GM18499 (cell line): ENCODE data around the gene ELF2.
"Not testable (repeated sequence)": the region's sequence is repeated elsewhere in the genome, so short reads cannot be mapped to it uniquely, and the experiment has no call there.

Experiments
- ATAC-seq: cut with Tn5 transposase; IDR thresholded peaks from one replicate; pipeline ENCODE4 v1.9.1; 2021; ENCODE audit warnings: moderate number of reproducible peaks; ENCODE audit not compliant: insufficient read depth, unreplicated experiment

Gene ELF2

GRCh38 chr4:139083607-139083955, 93.4 kb downstream of the ELF2 start:
- peak; percentile 8 for ATAC-seq

- peak; percentile 94 for ATAC-seq
Measured at GRCh38 chr4:139082750-139083606, 94.0 kb downstream of the ELF2 start.

GRCh38 chr4:139078926-139079325, 98.1 kb downstream of the ELF2 start:
- ATAC-seq, result no peak

- ATAC-seq, result no peak
Measured at GRCh38 chr4:139077567-139078355, 99.3 kb downstream of the ELF2 start.

GRCh38 chr4:139076016-139076744, 100.8 kb downstream of the ELF2 start:
- no peak for ATAC-seq

- ATAC-seq, result no peak
Measured at GRCh38 chr4:139060591-139060990, 116.4 kb downstream of the ELF2 start.

GRCh38 chr4:139059026-139059425, 118.0 kb downstream of the ELF2 start:
- not testable (repeated sequence) for ATAC-seq

- ATAC-seq, result no peak
Measured at GRCh38 chr4:139054791-139055505, 122.1 kb downstream of the ELF2 start.

- ATAC-seq, result no peak
Measured at GRCh38 chr4:139053909-139054308, 123.1 kb downstream of the ELF2 start.

GRCh38 chr4:139050446-139050845, 126.6 kb downstream of the ELF2 start:
- ATAC-seq, result no peak

- no peak for ATAC-seq
Measured at GRCh38 chr4:139048026-139048425, 129.0 kb downstream of the ELF2 start.

GRCh38 chr4:139044291-139044690, 132.7 kb downstream of the ELF2 start:
- ATAC-seq, result no peak

- ATAC-seq, result no peak
Measured at GRCh38 chr4:139042981-139043460, 134.0 kb downstream of the ELF2 start.

- no peak for ATAC-seq
Measured at GRCh38 chr4:139038874-139039443, 138.1 kb downstream of the ELF2 start.

- no peak for ATAC-seq
Measured at GRCh38 chr4:139036885-139037284, 140.1 kb downstream of the ELF2 start.

- ATAC-seq, result no peak
Measured at GRCh38 chr4:139035650-139036049, 141.4 kb downstream of the ELF2 start.

GRCh38 chr4:139030614-139031235, 146.3 kb downstream of the ELF2 start:
- peak; percentile 57 for ATAC-seq

GRCh38 chr4:139029866-139030363, 147.1 kb downstream of the ELF2 start:
- ATAC-seq, result not testable (repeated sequence)

GRCh38 chr4:139028191-139028661, 148.8 kb downstream of the ELF2 start:
- no peak for ATAC-seq
